WI38 (cell line): ENCODE results near the gene CLDN15.

Source experiments
- H3K4me3 ChIP-seq: 2 replicates; pipeline ENCODE4 v1.5.1; 2011; ENCODE audit warnings: low read depth, mild to moderate bottlenecking, control low read depth, low read length
- TF ChIP-seq, protein P1 (sequence below): IDR thresholded peaks from 2 replicates; pipeline ENCODE4 v1.5.1; 2012; ENCODE audit warnings: low read depth, mild to moderate bottlenecking, control low read depth, low read length

CLDN15 gene

DNA sequence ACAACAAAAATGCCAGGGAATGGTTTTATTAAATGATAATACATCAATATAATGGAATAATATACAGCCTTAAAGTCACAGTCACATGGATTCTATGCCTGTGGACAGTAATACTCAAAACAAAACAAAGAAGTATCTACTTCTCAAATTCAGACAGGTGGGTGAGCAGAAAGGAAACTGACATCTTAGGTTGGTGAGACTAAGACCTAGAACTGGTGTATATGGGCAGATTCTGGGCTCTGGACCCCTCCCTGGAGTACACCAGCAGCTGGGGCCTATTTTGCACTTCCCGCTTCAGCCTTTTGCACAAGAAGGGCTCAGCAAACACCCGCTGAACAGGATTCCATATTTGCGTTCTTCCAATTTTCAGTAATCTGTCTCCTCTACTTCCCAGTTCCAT lies 12.7 kb upstream of the CLDN15 start:
- H3K4me3 ChIP-seq = no peak overlapping the region
- TF ChIP-seq, protein P1, sequence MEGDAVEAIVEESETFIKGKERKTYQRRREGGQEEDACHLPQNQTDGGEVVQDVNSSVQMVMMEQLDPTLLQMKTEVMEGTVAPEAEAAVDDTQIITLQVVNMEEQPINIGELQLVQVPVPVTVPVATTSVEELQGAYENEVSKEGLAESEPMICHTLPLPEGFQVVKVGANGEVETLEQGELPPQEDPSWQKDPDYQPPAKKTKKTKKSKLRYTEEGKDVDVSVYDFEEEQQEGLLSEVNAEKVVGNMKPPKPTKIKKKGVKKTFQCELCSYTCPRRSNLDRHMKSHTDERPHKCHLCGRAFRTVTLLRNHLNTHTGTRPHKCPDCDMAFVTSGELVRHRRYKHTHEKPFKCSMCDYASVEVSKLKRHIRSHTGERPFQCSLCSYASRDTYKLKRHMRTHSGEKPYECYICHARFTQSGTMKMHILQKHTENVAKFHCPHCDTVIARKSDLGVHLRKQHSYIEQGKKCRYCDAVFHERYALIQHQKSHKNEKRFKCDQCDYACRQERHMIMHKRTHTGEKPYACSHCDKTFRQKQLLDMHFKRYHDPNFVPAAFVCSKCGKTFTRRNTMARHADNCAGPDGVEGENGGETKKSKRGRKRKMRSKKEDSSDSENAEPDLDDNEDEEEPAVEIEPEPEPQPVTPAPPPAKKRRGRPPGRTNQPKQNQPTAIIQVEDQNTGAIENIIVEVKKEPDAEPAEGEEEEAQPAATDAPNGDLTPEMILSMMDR = no peak

GRCh38 chr7:101248276-101248675 lies 10.7 kb upstream of the CLDN15 start:
- H3K4me3 ChIP-seq = no peak overlapping the region
- TF ChIP-seq, protein P1 = no peak

GRCh38 chr7:101245147-101245668 lies 7.6 kb upstream of the CLDN15 start:
- TF ChIP-seq, protein P1 = no peak
- peak overlapping the region; percentile 94 for H3K4me3 ChIP-seq

DNA sequence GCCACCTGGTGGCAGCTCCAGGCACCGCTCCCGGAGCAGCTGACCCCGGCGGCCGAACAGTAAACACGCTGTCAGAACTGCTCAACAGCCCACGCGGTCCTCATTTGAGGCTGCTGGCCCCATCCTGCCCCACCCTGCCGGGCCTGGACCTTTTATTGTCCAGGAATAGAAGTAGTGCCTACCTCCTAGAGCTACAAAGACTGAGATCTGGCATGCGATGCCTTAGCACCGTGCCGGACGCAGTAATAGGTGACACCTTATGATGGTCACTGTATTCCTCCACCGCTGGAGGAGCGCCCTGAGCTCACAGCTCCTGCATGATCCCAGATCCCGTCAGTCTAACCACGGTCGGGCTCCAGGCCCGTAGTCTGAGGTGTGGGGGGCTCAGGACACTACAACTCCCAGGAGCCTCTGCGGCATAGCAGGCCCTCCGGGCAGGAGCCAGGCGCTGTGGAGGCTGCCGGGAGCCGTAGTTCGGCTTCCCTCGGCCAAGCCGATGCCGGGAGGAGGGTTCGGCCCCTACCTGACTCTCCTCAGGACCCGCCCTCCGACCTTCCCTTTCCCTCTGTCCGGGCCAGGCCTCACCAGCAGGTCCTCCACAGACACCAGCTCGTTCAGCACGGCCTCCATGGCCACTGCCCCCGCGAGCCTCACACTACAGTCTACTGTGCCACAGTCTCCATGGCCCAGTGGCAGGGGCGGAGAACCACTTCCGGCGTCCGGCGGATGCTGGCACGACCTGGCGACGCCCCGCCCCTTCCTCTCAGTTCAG lies 7.0 kb upstream of the CLDN15 start, which contains the start of gene FIS1:
Gene FIS1 (minus strand): TSS at position 707 of the 772 bp plus-strand sequence. CDS start 77 bp downstream, at position 630.
- TF ChIP-seq, protein P1 = peak; percentile 82
- H3K4me3 ChIP-seq = peak within 1 kb of the TSS; percentile 94

- peak overlapping the region; percentile 94 for H3K4me3 ChIP-seq
- TF ChIP-seq, protein P1 = no peak
Measured at GRCh38 chr7:101243646-101244374, 6.2 kb upstream of the CLDN15 start.

DNA sequence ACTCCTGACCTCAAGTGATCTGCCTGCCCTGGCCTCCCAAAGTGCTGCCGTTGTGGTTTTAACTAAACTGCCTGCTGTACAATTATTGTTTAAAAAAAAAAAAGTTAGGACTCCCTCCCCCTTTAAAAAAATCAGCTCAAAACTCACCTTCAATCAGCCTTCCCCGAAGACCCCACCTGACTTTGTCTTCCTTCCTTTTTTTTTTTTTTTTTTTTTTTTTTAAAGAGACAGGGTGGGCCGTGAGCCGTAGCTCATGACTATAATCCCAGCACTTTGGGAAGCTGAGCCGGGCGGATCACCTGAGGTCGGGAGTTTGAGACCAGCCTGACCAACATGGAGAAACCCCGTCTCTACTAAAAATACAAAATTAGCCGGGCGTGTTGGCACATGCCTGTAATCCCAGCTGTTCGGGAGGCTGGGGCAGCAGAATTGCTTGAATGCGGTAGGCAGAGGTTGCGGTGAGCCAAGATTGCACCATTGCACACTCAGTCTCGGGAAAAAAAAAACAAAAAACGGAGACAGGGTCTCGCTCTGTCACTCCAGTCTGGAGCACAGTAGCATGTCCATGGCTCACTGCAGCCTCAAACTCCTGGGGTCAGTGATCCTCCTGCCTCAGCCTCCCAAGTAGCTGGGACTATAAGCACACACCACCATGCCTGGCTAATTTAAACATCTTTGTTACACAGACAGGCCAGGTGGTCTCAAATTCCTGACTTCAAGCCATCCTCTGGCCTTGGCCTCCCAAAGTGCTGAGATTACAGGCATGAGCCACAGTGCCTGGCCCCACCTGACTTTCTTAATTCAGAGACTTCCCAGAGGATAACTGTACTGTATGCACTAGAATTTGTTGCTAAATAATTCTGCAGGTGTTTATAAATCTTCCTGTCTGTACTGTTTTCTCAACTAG lies 4.1 kb upstream of the CLDN15 start:
- no peak overlapping the region for H3K4me3 ChIP-seq
- TF ChIP-seq, protein P1 = no peak
